Tibial artery (tissue), 4 donors: ENCODE measurements around the gene DNAJC6.

Experiments used
- DNase-seq, 2 donors: peaks; one replicate each; pipeline ENCODE4 v3.0.0-alpha.2; 2019
- H3K27ac ChIP-seq, 2 donors: fragments of 200-600 bp; sonication (generic) in 1 of 2; 1 replicate in 1 of 2; 2 replicates in 1 of 2; pipeline ENCODE4 v1.5.1; 2018 to 2019; ENCODE audit warnings: mild to moderate bottlenecking in 1 of 2
- H3K27me3 ChIP-seq, 2 donors: fragments of 200-600 bp; sonication (generic) in 1 of 2; one replicate each; pipeline versions ENCODE4 v1.5.1 to v1.6.0; 2016 to 2019
- H3K36me3 ChIP-seq, 3 donors: fragments of 200-600 bp; sonication (generic) in 2 of 3; one replicate each; pipeline ENCODE4 v1.5.1; 2016 to 2019; ENCODE audit warnings: mild to moderate bottlenecking in 2 of 3
- H3K4me1 ChIP-seq, 4 donors: fragments of 200-600 bp; sonication (generic) in 2 of 4; 1 replicate in 3 of 4; 2 replicates in 1 of 4; pipeline ENCODE4 v1.5.1; 2016 to 2019
- H3K4me3 ChIP-seq, 2 donors: fragments of 200-600 bp; sonication (generic) in 1 of 2; 1 replicate in 1 of 2; 2 replicates in 1 of 2; pipeline ENCODE4 v1.5.1; 2018 to 2019; ENCODE audit warnings: mild to moderate bottlenecking in 2 of 2
- H3K9me3 ChIP-seq, 3 donors: fragments of 200-600 bp; sonication (generic) in 1 of 3; one replicate each; pipeline ENCODE4 v1.5.1; 2016 to 2019
- intact Hi-C: fragments of 100-400 bp; cut with DNase I; formaldehyde crosslinking; loops from one replicate; pipeline ENCODE4 v1.15.0; 2023; ENCODE audit warnings: low total_unique reads
- TF ChIP-seq, protein P1 (sequence below), 2 experiments: fragments of 200-600 bp in 1 of 2; fragments of 450-650 bp in 1 of 2; IDR thresholded peaks; one replicate each; pipeline ENCODE4 v1.5.1; 2017 to 2019; ENCODE audit warnings: antibody characterized with exemption in 2 of 2, mild to moderate bottlenecking in 1 of 2, moderate library complexity in 1 of 2

DNAJC6 gene

DNA sequence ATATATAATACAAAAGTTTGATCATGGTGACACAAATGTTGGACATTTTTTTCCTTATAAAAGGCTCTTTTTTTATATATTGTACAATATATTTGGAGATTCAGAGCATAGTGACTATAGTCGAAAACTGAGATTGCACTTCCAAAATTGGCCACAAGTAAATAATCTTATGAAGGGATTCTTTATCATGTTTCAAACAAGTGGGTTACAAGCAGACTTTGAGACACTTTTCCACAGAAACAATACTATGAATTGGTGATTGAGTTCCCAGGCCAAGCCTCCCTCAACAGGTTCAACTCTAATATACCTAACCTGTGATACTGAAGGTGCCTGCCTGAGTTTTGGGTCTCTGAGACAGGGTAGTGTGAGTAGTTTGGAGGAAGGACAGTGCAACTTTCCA lies 124.9 kb downstream of the DNAJC6 start:
- peaks cover 16 to 28% (median 24%) of the 10 kb centered on the region in 3 donors for H3K36me3 ChIP-seq
- peaks cover 0 to 23% (median 12%) of the 10 kb centered on the region in 4 donors for H3K4me1 ChIP-seq

DNA sequence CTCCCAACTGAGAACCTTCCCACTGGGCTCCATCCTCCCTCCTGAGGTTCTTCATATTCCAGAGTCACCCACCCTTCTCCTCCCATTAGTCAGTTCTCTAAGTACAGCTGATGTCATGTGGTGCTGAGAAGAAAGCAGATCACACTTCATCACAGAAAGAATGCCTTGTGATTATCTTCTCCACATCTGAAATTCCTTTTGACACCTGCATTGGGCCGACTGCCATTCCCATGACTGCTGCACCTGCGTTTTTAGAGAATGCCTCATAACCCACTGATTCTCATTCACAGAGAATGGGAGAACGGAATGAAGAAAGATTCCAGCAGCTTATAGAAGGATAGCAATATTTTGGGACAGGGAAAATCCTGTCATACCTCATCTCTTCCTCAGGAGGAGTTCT lies 125.4 kb downstream of the DNAJC6 start:
- H3K27ac ChIP-seq = no peak overlapping the region
- peaks cover 16 to 28% (median 24%) of the 10 kb centered on the region in 3 donors for H3K36me3 ChIP-seq
- TF ChIP-seq, protein P1, sequence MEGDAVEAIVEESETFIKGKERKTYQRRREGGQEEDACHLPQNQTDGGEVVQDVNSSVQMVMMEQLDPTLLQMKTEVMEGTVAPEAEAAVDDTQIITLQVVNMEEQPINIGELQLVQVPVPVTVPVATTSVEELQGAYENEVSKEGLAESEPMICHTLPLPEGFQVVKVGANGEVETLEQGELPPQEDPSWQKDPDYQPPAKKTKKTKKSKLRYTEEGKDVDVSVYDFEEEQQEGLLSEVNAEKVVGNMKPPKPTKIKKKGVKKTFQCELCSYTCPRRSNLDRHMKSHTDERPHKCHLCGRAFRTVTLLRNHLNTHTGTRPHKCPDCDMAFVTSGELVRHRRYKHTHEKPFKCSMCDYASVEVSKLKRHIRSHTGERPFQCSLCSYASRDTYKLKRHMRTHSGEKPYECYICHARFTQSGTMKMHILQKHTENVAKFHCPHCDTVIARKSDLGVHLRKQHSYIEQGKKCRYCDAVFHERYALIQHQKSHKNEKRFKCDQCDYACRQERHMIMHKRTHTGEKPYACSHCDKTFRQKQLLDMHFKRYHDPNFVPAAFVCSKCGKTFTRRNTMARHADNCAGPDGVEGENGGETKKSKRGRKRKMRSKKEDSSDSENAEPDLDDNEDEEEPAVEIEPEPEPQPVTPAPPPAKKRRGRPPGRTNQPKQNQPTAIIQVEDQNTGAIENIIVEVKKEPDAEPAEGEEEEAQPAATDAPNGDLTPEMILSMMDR (IDR thresholded peaks at IDR 0.05) = no peak
- no peaks in the 10 kb centered on the region for H3K9me3 ChIP-seq
- H3K27me3 ChIP-seq = no peaks in the 10 kb centered on the region
- intact Hi-C loops = no loop called here
- H3K4me1 ChIP-seq = peaks cover 0 to 18% (median 10%) of the 10 kb centered on the region in 4 donors
- DNase-seq = no peak
- no peak overlapping the region for H3K4me3 ChIP-seq

More for the DNA sequence above, 124.9 kb downstream of the DNAJC6 start:
- H3K27me3 ChIP-seq = no peaks in the 10 kb centered on the region
- TF ChIP-seq, protein P1 (IDR thresholded peaks at IDR 0.05) = no peak
- no peak overlapping the region for H3K27ac ChIP-seq
- no peak for DNase-seq
- H3K4me3 ChIP-seq = no peak overlapping the region
- intact Hi-C loops = no loop called here
- no peaks in the 10 kb centered on the region for H3K9me3 ChIP-seq

DNA sequence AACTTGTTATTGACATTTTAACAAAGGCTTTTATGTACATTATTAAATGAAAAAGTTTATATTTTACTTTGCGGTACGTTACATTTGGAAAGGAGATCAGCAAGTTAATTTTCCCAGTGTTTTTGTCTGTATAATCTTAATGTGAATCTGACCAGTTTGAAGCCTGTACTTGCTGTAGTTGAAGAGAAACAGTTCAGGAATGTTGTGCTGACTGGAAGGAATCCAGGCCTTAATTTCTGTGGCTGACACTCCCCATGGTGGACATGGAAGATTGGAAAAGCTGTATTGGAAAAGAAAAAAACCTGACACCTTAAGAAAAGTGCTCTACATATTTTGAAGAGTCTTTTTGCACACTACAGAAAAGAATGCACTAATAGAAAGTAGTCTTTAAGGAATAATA lies 126.6 kb downstream of the DNAJC6 start:
- H3K27ac ChIP-seq = no peak overlapping the region
- TF ChIP-seq, protein P1 (IDR thresholded peaks at IDR 0.05) = no peak
- no peaks in the 10 kb centered on the region for H3K27me3 ChIP-seq
- no peak for DNase-seq
- peaks cover 16 to 28% (median 24%) of the 10 kb centered on the region in 3 donors for H3K36me3 ChIP-seq
- intact Hi-C loops = no loop called here
- H3K4me1 ChIP-seq = peaks cover 0 to 9% (median 7%) of the 10 kb centered on the region in 4 donors
- H3K4me3 ChIP-seq = no peak overlapping the region
- no peaks in the 10 kb centered on the region for H3K9me3 ChIP-seq

DNA sequence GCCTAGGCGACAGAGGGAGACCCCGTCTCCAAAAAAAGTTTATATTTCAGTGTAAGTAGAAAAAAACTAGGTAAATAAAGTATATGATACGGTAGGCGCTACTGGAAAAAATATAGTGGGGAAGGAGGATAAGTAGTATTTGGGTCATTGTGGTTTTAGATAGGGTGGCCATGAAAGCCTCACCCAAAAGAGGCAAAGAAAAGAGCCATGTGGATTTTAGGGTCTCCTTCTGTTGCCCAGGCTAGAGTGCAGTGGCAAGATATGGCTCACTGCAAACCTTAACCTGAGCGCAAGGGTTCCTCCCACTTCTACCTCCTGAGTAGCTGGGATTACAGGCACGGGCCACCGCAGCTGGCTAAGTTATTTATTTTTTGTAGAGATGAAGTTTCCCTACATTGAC lies 128.3 kb downstream of the DNAJC6 start:
- intact Hi-C loops = no loop called here
- Histone ChIP-seq H3K27me3 (no peaks in the 10 kb centered on the region), H3K36me3 (peaks cover 6 to 18% (median 12%) of the 10 kb centered on the region in 3 donors), H3K27ac (no peak overlapping the region), H3K9me3 (no peaks in the 10 kb centered on the region), H3K4me1 (peaks cover 0 to 9% (median 3%) of the 10 kb centered on the region in 4 donors), H3K4me3 (no peak overlapping the region)
- TF ChIP-seq, protein P1 (IDR thresholded peaks at IDR 0.05) = no peak
- no peak for DNase-seq

DNA sequence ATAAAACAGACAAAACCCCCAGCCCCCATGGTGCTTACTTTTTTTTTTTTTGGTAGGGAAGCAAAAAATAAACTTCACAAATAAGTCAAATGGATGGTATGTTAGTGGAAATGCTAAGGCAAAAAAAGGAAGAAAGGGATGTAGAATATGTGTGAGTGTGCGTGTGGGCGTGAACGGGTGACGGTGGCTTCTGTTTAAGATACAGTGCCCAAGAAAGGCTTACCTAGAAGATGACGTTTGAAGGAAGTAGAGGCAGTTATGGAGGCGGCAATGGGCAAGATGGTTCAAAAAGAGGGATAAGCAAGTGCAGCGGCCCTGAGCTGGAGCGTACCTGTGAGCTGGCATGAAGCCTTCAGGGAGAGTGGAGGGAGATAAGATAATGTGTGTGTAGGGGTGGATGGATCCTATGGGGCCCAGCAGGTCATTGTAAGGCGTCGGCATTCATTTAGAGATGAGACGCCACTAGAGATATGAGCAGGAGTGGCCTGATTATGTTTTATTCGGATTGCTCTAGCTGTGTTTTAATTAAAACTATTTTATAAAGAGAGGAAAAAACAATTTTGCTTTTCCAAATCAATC lies 131.1 kb downstream of the DNAJC6 start:
- DNase-seq = no peak
- Histone ChIP-seq H3K36me3 (no peaks in the 10 kb centered on the region), H3K4me1 (peaks cover 0 to 9% (median 3%) of the 10 kb centered on the region in 4 donors), H3K27ac (no peak overlapping the region), H3K4me3 (no peak overlapping the region), H3K27me3 (no peaks in the 10 kb centered on the region), H3K9me3 (no peaks in the 10 kb centered on the region)
- intact Hi-C loops = no loop called here
- TF ChIP-seq, protein P1 (IDR thresholded peaks at IDR 0.05) = no peak
